ENCODE results near the gene OR6B3. TPM values are rescaled to one million over a fixed set of nuclear protein-coding genes. Genes with fewer than 3 reads are reported as not detected.

Gene OR6B3
- total RNA-seq, 3 donors from 2014 or later, result 1.0 TPM; not detected in 2

DNA sequence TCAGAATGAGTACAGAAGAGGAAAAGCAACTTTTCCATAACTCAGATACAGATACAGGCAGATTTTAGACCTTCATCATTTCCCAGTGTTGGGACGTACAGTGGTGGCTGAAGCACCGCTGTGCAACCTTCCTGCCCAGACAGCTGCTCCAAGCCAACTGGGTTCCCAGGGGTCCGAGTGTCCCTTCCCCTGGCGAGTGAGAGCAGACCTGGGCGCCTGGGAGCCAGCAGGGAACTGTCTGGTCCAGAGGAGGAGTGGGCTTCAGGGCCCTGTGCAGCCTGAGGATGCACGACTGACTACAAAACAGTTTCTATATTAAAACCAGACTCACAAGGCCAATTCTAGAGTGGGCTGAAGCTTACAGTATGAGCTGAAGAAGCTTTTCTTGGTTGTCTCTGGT is 12.0 kb downstream of the OR6B3 start:
- intact Hi-C loops (cut with DNase I; ENCODE audit: low total_unique reads), result no loop called here
- TF ChIP-seq POLR2A (IDR thresholded peaks at IDR 0.05) (no peak), POLR2AphosphoS5 (IDR thresholded peaks at IDR 0.05) (no peak)
- TF ChIP-seq, protein P1, sequence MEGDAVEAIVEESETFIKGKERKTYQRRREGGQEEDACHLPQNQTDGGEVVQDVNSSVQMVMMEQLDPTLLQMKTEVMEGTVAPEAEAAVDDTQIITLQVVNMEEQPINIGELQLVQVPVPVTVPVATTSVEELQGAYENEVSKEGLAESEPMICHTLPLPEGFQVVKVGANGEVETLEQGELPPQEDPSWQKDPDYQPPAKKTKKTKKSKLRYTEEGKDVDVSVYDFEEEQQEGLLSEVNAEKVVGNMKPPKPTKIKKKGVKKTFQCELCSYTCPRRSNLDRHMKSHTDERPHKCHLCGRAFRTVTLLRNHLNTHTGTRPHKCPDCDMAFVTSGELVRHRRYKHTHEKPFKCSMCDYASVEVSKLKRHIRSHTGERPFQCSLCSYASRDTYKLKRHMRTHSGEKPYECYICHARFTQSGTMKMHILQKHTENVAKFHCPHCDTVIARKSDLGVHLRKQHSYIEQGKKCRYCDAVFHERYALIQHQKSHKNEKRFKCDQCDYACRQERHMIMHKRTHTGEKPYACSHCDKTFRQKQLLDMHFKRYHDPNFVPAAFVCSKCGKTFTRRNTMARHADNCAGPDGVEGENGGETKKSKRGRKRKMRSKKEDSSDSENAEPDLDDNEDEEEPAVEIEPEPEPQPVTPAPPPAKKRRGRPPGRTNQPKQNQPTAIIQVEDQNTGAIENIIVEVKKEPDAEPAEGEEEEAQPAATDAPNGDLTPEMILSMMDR (IDR thresholded peaks at IDR 0.05), result no peak
- no peaks in the 10 kb centered on the region for H3K4me1 ChIP-seq
- H3K27me3 ChIP-seq, result peaks cover 0 to 5% of the 10 kb centered on the region in 2 donors
- no peaks in the 10 kb centered on the region for H3K36me3 ChIP-seq
- H3K9me3 ChIP-seq, result no peaks in the 10 kb centered on the region
- H3K4me3 ChIP-seq, result no peak overlapping the region
- H3K27ac ChIP-seq, result no peak overlapping the region
- no peak for DNase-seq (ENCODE audit: low spot score in 2 of 2)

DNA sequence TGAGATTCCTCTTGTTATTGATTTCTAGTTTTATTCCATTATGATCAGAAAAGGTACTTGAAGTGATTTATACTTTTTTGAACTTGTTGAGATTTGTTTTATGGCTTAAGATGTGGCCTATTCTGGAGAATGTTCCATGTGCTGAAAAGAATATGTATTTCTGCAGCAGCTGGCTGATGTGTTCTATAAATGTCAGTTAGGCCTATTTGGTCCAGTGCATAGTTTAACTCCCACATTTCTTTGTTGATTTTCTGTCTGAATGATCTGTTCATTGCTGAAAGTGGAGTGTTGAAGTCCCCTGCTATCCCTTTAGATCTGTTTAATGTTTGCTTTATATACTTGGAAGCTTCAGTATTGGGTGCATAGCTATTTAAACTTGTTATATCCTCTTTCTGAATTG is 16.0 kb downstream of the OR6B3 start:
- Histone ChIP-seq H3K27me3 (peaks cover 0 to 18% of the 10 kb centered on the region in 2 donors), H3K4me1 (no peaks in the 10 kb centered on the region), H3K36me3 (no peaks in the 10 kb centered on the region), H3K27ac (no peak overlapping the region), H3K9me3 (no peaks in the 10 kb centered on the region), H3K4me3 (no peak overlapping the region)
- intact Hi-C loops (cut with DNase I; ENCODE audit: low total_unique reads), result no loop called here
- no peak for DNase-seq (ENCODE audit: low spot score in 2 of 2)
- TF ChIP-seq POLR2A (IDR thresholded peaks at IDR 0.05) (no peak), POLR2AphosphoS5 (IDR thresholded peaks at IDR 0.05) (no peak)
- TF ChIP-seq, protein P1 (IDR thresholded peaks at IDR 0.05), result no peak

DNA sequence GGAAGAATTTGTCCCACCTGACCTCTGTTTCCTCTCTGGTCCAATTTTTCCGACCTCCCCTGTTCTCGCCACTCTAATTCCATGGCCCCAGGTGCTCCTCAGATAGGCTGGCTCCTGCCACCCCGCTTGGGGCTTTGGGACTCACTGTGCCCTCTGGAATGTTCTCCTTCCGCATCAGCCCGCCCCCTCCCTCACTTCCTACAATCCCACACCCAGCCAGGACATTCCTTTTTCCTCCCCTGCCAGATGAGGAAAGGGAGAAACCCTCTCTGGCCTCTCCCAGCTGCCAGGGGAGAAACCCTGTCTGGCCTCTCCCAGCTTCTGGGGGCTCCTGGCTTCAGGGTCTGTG is 20.0 kb downstream of the OR6B3 start:
- intact Hi-C loops (cut with DNase I; ENCODE audit: low total_unique reads), result no loop called here
- DNase-seq (ENCODE audit: low spot score in 2 of 2), result no peak
- no peak overlapping the region for H3K4me3 ChIP-seq
- TF ChIP-seq POLR2A (IDR thresholded peaks at IDR 0.05), result no peak
- no peak for TF ChIP-seq POLR2AphosphoS5 (IDR thresholded peaks at IDR 0.05)
- TF ChIP-seq, protein P1 (IDR thresholded peaks at IDR 0.05), result no peak
- H3K27me3 ChIP-seq, result peaks cover 0 to 14% of the 10 kb centered on the region in 2 donors
- H3K36me3 ChIP-seq, result no peaks in the 10 kb centered on the region
- no peaks in the 10 kb centered on the region for H3K9me3 ChIP-seq
- no peak overlapping the region for H3K27ac ChIP-seq
- H3K4me1 ChIP-seq, result no peaks in the 10 kb centered on the region

DNA sequence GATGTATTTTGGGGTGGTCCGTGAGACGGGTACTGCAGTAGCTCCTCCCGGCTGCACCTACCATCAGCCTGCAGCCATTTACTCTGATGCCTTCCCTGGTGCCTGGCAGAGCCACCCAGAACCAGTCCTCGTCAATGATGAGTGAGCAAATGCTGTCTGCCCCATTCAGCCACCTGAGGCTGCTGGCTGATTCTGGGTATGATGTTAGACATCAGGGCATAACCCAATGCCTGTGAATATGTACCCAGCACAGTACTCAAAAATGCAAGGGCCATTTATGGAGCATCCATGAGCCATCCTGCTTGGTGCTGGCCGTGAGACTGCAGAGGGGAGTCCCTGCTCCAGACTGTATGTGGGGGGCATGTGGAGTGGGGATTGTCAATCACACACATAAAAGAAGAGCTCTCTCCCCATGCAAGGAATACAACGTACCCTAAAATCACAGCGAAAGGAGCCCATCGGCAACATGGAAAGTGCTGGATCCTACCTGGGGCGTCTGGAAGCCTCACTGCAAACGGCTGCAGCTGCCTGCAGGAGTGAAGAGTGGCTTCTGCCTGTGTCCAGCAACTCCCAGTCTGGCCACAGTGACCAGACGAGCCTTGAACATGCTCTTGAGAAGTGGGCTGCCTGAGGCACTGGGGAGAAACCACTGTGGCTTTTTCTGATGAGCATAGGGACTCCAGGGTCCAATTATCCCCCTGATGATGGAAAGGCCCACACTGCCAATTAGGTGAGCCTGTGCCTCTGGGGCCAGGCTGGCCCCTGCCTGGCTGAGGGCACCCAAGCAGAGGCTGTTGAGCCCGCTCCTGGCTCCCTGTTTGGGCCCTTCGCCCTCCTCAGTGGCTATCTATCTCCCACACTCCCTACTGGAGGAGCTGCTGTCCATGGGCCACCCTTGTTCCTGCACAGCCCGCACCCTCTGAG is 20.7 kb downstream of the OR6B3 start:
- Histone ChIP-seq H3K36me3 (no peaks in the 10 kb centered on the region), H3K4me1 (no peaks in the 10 kb centered on the region), H3K4me3 (no peak overlapping the region), H3K27ac (no peak overlapping the region), H3K9me3 (no peaks in the 10 kb centered on the region), H3K27me3 (peaks cover 0 to 14% of the 10 kb centered on the region in 2 donors)
- no peak for DNase-seq (ENCODE audit: low spot score in 2 of 2)
- intact Hi-C loops (cut with DNase I; ENCODE audit: low total_unique reads), result no loop called here
- TF ChIP-seq POLR2AphosphoS5 (IDR thresholded peaks at IDR 0.05) (no peak), POLR2A (IDR thresholded peaks at IDR 0.05) (no peak)
- TF ChIP-seq, protein P1 (IDR thresholded peaks at IDR 0.05), result no peak

DNA sequence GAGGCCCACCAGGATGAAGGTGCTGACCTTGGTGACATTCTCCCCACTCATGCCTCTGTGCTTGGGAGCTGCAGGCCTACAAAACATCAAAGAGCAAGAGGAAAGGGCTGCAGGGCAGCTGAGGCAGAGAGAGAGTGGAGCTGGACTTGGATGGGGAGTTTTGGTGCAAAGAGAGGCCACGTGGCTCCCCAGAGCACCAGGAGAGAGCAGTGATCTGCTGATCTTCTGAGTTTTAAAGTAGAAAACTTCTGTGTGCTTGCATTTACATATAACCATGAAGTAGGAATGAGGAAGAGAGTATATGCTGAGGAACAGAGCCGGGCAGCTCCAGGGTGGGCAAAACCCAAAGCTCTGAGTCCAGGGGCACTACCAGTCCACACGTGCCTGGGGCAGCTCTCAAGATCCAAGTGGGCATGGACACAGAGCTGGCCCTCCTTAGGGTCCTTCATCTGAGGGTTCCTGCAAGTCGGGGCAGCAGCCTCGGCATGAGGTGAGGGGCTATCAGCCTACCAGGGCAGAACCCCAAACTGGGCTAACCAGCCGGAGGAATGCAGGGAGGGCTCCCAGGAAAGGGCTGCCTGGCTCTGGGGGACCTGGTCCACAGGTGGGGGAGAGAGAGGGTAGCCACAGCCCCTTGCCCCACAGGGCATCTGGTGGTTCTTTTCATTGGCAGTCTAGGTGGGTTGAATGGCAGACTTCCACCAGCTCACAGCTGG is 22.8 kb downstream of the OR6B3 start, which contains the start of gene OR6B2:
TSS of gene OR6B2 (minus strand) at position 51 of the 716 bp plus-strand sequence. CDS start at position 51, 0 bp downstream.
- TF ChIP-seq, protein P1 (IDR thresholded peaks at IDR 0.05), result no peak
- TF ChIP-seq POLR2A (IDR thresholded peaks at IDR 0.05) (no peak), POLR2AphosphoS5 (IDR thresholded peaks at IDR 0.05) (no peak)
- H3K4me3 ChIP-seq, result no peak within 1 kb of the TSS
- no peak for DNase-seq (ENCODE audit: low spot score in 2 of 2)
- H3K27ac ChIP-seq, result no peak within 1 kb of the TSS
- no peaks in the 10 kb centered on the region for H3K9me3 ChIP-seq
- H3K4me1 ChIP-seq, result no peaks in the 10 kb centered on the region
- intact Hi-C loops (cut with DNase I; ENCODE audit: low total_unique reads), result no loop called here
- peaks cover 0 to 14% of the 10 kb centered on the region in 2 donors for H3K27me3 ChIP-seq
- no peaks in the 10 kb centered on the region for H3K36me3 ChIP-seq

All from breast epithelium (tissue), 4 donors.